HEK293T (cell line): Measurements from ENCODE around the gene L3MBTL1.
"Not testable (repeated sequence)": the region's sequence is repeated elsewhere in the genome, so short reads cannot be mapped to it uniquely, and the experiment has no call there.

Experiments used
- ELF4 ChIP-seq: fragments of 450-650 bp; IDR thresholded peaks from 2 replicates; pipeline ENCODE4 v1.6.1; 2017; ENCODE audit warnings: antibody characterized with exemption
- FOXK2 ChIP-seq: fragments of 450-650 bp; IDR thresholded peaks from 2 replicates; pipeline ENCODE4 v1.6.1; 2016; ENCODE audit warnings: mild to moderate bottlenecking
- HDGF ChIP-seq: fragments of 450-650 bp; IDR thresholded peaks from 2 replicates; pipeline ENCODE4 v1.6.1; 2017; ENCODE audit warnings: antibody characterized with exemption, borderline replicate concordance
- SP1 ChIP-seq: fragments of 450-650 bp; IDR thresholded peaks from 2 replicates; pipeline ENCODE4 v1.6.1; 2017

DNA sequence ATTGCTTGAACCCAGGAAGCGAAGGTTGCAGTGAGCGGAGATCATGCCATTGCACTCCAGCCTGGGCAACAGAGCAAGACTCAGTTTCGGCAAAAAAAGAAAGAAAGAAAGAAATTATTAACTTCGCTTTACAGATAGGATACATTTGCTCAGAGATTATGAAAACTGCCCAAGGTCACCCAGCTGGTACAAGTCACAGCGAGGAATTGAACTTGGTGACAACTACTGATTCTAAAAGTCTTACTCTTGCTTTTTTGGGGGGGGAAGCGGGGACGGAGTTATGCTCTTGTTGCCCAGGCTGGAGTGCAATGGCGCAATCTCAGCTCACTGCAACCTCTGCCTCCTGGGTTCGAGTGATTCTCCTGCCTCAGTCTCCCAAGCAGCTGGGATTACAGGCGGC, 81.0 kb downstream of the L3MBTL1 start:
- TF ChIP-seq ELF4, HDGF, SP1, FOXK2: not testable (repeated sequence)
